Measurements from ENCODE around the gene PEX1.
"Not testable (repeated sequence)": the region's sequence is repeated elsewhere in the genome, so short reads cannot be mapped to it uniquely, and the experiment has no call there.

Gene PEX1

DNA sequence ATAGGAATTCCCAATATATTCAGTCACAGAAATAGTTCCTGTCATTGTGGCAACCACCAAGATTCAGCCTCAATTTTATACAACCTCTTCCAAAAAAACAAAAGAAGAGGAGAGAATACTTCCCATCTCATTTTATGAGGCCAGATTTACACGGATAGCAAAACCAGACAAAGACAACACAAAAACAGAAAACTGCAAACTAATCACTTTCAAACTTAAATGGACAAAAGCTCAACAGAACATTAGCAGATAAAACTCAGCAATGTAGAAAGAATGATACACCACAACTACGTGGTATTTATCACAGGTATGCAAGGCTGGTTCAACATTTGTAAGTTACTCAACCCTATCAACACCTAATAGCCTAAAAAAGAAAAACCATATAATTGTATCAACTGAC lies 22.0 kb downstream of the PEX1 start:
- in situ Hi-C loops (cut with MboI; ENCODE audit: low sequenced_read_pairs), result no loop called here

GRCh38 chr7:92504563-92504962 lies 23.8 kb downstream of the PEX1 start:
- in situ Hi-C loops (cut with MboI; ENCODE audit: low sequenced_read_pairs), result no loop called here

GRCh38 chr7:92503767-92504166 lies 24.6 kb downstream of the PEX1 start:
- in situ Hi-C loops (cut with MboI; ENCODE audit: low sequenced_read_pairs), result no loop called here

GRCh38 chr7:92498557-92498956 lies 29.8 kb downstream of the PEX1 start:
- in situ Hi-C loops (cut with MboI; ENCODE audit: low sequenced_read_pairs), result no loop called here

DNA sequence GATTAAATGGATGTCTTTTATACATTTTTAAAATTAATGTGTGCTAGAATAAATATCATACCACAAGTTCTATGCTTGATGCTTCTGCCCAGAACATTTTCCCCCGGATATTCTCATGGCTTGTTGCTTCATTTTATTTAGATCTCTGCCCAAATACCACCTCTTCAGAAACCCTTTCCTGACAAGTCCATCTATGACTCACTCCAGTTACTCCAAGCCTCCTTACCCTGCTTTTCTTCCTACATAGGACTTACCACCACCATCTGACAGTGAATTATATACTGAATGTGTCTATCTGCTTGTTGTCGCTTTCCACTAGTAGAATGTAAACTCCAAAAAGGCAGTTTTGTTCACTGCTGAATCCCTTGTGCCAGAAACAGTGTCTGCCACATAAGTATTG lies 31.4 kb downstream of the PEX1 start:
- in situ Hi-C loops (cut with MboI; ENCODE audit: low sequenced_read_pairs), result no loop called here

DNA sequence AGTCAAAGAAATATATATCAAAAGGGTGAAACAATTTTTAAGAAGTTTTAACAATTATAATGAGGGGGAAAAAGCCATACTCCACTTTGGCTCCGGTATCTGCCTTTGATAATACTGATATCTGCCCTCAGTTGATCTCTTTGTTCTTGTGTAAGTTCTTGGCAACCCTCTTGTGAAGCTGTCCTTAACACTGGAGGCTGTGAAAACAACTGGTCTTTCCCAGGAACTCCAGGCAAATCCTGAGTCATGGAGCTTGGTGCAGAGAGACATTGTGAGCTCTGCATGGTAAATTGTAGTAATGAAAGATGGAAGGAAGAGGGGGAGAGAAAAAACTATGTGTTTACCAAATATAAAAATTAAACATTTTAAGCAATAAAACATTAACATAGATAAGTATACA lies 38.7 kb downstream of the PEX1 start:
- in situ Hi-C loops (cut with MboI; ENCODE audit: low sequenced_read_pairs), result no loop called here

DNA sequence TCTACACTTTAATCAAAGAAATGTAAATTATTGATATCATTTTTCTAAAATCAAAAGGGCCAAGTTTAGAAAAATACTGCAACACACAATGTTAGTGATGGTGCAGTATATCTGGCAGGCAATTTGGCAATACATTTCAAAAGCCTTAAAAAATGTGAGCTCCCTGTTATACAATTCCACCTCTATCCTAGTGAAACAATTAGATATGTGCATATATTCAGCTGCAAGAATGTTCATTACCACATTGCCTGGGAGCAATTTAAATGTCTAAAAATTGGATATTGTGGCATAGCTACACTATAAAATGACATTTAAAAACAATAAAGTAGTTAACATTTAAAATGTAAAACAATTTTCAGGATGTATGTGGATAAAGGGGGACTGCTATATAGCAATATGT lies 40.5 kb downstream of the PEX1 start:
- in situ Hi-C loops (cut with MboI; ENCODE audit: low sequenced_read_pairs), result no loop called here

GRCh38 chr7:92485974-92486373 lies 42.3 kb downstream of the PEX1 start:
- in situ Hi-C loops (cut with MboI; ENCODE audit: low sequenced_read_pairs), result no loop called here

GRCh38 chr7:92485267-92485892 lies 42.9 kb downstream of the PEX1 start:
- in situ Hi-C loops (cut with MboI; ENCODE audit: low sequenced_read_pairs), result no loop called here

DNA sequence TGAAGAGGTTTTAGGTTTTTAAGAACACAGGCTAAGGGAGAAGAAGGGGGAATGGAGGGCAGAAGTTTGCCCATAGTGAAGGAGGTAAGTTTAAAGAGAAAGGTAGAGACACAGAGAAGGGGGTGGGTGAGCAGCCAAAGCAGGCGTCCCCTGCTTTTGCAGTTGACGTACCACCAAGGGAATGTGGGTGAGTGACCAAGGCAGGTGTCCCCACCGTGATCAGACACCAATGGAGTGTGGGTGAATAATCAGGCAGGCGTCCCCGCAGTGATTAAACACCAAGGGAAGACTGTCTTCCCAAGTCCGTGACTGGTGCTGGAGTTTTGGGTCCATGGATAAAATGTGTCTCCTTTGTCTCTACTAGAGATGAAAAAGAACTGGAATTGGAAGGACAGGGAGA lies 44.1 kb downstream of the PEX1 start:
- in situ Hi-C loops (cut with MboI; ENCODE audit: low sequenced_read_pairs), result not testable (repeated sequence)

- in situ Hi-C loops (cut with MboI; ENCODE audit: low sequenced_read_pairs), result not testable (repeated sequence)
Measured at GRCh38 chr7:92483624-92484023, 44.7 kb downstream of the PEX1 start.

DNA sequence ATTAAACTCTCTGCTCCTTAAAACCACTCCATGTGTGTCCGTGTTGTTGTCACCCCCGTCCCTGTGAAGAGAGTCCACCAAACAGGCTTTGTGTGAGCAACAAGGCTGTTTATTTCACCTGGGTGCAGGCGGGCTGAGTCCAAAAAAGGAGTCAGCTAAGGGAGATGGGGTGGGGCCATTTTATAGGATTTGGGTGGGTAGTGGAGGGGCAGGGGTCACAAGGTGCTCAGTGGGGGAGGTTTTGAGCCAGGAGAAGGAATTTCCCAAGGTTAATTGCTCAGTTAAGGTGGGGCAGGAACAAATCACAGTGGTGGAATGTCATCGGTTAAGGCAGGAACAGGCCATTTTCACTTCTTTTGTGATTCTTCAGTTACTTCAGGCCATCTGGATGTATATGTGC lies 49.2 kb downstream of the PEX1 start:
- in situ Hi-C loops (cut with MboI; ENCODE audit: low sequenced_read_pairs), result not testable (repeated sequence)

DNA sequence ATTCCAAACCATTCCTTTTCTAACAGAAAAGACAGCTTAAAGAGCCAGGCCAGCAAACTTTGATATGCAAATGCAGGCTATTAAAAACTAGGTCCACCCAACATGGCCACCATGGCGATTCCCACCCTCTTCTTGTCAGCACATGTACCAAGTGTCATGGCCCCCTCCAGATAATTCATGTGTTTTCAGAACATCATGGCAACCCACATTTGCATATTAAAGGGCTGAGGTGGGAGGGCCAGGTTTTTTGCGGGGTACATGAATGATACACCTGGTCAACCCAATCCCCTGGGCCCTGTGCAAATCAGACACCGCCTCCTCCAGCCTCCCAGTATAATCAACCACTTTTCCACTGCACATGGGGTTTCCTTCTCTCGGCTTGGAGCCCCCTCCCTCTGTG lies 49.6 kb downstream of the PEX1 start:
- in situ Hi-C loops (cut with MboI; ENCODE audit: low sequenced_read_pairs), result no loop called here

DNA sequence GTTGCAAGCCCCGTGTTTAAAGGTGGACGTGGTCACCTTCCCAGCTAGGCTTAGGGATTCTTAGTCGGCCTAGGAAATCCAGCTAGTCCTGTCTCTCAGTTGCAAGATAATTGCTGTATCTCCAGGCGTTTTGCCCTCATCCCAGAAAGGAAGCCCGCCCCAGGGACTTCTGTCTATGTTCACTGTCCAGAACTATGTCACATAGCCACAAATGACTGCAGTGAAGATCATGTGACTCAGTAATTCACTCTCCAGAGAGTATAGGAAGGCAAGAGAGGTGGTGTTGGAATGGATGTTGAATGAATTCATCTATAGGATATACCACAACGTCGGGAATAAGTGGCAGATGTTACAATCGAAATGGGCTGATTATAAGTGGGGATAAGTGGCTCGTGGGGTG lies 50.2 kb downstream of the PEX1 start:
- in situ Hi-C loops (cut with MboI; ENCODE audit: low sequenced_read_pairs), result no loop called here

DNA sequence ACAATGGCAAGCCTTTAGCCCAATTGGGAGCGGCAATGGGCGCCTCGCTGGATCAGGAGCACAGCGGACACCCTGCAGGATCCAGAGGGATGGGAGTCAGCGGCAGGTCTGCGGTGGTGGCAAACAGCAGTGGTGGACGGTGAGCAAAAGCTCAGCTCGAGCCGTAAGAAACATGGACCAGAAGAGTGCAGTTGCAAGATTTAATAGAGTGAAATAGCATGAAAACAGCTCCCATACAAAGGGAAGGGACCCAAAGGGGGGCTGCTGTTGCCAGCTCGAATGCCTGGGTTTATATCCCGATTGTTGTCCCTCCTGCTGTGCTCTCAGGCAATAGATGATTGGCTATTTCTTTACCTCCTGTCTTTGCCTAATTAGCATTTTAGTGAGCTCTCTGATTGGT lies 50.6 kb downstream of the PEX1 start, which contains the start of gene ERVW-1:
TSS of gene ERVW-1 (minus strand) at position 266 of the 400 bp plus-strand sequence. CDS start 7,565 bp downstream, outside the sequence.
- in situ Hi-C loops (cut with MboI; ENCODE audit: low sequenced_read_pairs), result not testable (repeated sequence)

DNA sequence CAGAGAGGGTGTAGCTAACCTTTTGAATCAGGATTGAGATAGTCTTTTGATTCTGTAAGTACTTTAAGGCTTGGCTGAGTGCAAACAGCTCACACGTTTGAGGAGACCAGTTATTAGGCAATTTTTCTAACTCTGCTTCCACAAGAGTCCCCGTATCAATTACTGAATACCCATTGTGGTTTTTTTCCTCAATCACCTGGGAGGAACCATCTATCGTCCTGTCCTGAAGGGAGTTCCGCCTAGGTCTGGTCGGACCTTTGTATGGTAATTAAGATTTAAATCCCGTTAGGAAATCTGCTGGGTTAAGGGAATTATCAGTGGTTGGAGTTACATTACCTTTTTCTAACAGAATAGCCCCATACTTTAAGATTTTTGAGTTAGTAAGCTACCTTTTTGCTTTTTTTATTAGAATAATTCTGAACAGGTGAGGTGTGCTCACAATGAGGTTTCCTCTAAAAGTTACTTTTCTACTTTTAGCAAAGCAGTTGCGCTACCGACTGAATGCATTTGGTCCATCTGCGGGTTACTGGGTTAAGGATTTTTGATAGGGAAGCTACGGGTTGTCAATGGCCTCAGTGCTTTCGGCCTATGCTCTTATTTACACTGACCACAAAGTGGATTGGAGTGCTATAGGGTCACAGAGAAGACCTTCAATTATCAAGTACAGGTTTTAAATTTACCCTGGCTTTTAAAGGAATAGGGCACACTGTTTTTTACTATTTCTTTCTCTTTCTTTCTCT lies 52.3 kb downstream of the PEX1 start:
- in situ Hi-C loops (cut with MboI; ENCODE audit: low sequenced_read_pairs), result not testable (repeated sequence)

DNA sequence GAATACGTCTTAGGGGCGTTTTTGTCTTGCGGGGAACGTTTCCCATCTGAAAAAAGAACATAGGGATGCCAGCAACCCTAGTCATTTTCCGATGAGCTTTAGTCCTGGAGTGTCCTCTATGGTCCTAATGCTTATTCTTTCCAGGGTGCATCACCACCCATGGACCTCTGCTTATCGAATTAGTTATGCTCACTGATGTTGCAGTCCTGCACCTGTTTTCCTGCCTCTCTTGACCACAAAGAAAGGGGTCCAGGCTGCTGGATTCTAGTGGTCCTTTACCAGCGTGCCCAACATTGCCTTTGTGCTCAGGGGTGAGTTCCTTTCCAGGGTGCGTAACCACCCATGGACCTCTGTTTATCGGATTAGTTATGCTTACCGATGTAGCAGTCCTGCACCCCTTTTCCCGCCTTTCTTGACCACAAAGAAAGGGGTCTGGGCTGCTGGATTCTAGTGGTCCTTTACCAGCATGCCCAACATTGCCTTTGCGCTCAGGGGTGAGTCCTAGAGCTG lies 53.0 kb downstream of the PEX1 start:
- in situ Hi-C loops (cut with MboI; ENCODE audit: low sequenced_read_pairs), result not testable (repeated sequence)

DNA sequence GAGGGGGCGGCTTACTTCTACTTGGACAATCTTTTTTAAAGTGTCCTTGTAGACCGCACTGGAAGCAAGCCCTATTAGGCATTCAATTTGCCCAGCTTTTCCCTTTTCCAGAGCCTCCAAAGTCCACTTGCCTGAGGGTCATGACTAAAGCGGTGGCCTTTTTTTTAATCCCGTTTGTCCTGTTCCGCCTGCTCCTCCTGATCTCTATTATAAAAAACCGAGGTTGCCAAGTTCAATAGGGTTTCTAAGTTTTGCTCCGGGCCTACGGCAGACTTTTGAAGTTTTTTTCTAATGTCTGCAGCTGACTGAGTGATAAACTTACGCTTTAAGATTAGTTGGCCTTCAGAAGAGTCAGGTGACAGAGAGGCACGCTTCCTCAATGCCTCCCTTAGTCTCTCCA lies 54.3 kb downstream of the PEX1 start:
- in situ Hi-C loops (cut with MboI; ENCODE audit: low sequenced_read_pairs), result not testable (repeated sequence)

DNA sequence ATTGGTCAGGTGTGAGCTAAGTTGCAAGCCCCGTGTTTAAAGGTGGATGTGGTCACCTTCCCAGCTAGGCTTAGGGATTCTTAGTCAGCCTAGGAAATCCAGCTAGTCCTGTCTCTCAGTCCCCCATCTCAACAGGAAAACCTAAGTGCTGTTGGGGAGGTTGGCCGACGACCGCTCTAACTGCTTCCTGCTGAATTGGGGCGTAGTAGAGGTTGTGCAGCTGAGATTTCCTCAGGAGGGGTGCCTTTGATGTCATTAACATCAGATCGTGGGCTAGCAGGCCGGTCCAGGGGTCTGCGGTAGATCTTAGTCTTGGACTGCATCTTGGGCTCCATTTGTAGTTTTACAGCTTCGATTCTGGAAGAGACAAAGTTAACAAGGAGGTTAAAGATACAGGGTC lies 59.7 kb downstream of the PEX1 start:
- in situ Hi-C loops (cut with MboI; ENCODE audit: low sequenced_read_pairs), result not testable (repeated sequence)

DNA sequence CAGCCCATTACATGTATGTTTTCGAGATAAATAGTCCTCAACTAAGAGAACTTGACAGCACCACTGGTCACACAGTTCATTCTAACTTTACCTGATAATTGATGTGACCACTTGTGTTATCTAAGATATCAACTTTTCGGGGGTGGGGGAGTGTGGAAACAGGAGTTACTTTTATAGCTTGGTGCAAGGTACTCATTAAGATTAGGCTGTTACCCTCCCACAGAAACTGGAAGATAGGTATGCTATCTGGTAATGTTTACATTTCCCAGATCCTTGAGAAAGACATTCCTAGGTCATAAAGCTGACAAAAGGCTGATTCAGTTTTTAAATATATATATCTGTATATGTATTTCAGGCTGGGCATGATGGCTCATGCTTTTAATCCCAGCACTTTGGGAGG lies 61.6 kb downstream of the PEX1 start:
- in situ Hi-C loops (cut with MboI; ENCODE audit: low sequenced_read_pairs), result no loop called here

DNA sequence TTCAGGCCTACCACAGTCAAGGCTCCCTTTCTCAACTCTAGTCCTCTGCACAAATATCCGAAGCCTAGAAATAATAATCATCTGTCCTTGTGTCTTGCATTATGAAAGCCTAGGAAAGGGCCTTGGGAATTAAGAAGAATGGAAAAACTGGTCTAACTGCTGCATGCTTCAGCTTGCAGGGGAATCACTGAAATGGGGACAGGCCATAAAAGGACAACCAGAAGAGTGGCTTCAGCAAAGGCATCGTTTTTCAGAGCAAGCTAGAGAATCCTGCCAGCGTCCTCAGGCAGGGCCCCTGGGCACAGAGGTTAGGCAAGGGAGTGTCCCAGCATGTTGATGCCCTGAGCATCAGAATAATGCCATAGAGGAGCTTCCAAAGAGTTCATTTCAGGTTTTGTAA lies 63.8 kb downstream of the PEX1 start:
- in situ Hi-C loops (cut with MboI; ENCODE audit: low sequenced_read_pairs), result no loop called here

GRCh38 chr7:92462560-92462959 lies 65.8 kb downstream of the PEX1 start:
- in situ Hi-C loops (cut with MboI; ENCODE audit: low sequenced_read_pairs), result no loop called here

Measured in HL-60/S4 treated with retinoic acid at 250 ng/mL for 4 days and 3 days (cell line).